Measurements from ENCODE around the gene DHRS11. TPM values are rescaled to one million over a fixed set of nuclear protein-coding genes. Genes with fewer than 3 reads are reported as not detected.

Gene DHRS11
- total RNA-seq, 1 experiment from 2014 or later, result 53.3 TPM

DNA sequence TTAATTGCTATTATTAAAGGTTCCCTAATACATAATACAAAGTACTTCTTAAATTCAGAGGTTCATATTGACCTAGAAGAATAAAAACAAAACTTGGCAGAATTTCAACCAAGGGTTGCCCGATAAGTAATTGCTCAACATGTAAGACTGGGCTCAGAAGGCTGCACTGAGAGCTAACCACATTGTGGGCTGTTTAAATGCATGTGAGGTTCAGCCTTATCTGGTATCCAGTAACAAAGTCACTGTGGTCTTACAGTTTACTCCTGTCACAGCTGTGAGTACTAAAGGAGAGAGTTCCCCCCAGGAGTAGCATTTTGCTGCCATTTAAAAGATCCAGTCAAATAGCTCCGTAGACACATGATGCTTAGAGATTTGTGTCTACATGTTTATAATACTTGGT, 1.6 kb upstream of the DHRS11 start:
- CTCF ChIA-PET, result interaction anchor here (1.3 to 5.8 kb wide), 2 partner anchors 12 to 44 kb away, joined by 3 to 69 read pairs; partner anchors contain the start of gene MRM1
- BruUV-seq (replicated peaks), result no TSS peak
- H3K27me3 Mint-ChIP-seq (ENCODE audit: unreplicated experiment), result no peaks in the 10 kb centered on the region
- DNase-seq, result no peak
- H3K9me3 Mint-ChIP-seq (ENCODE audit: low read depth, unreplicated experiment), result no peaks in the 10 kb centered on the region
- H3K27ac Mint-ChIP-seq (ENCODE audit: unreplicated experiment), result no peak overlapping the region
- H3K36me3 Mint-ChIP-seq (ENCODE audit: insufficient read depth, unreplicated experiment), result peaks cover 73% of the 10 kb centered on the region
- TF ChIP-seq, protein P1, sequence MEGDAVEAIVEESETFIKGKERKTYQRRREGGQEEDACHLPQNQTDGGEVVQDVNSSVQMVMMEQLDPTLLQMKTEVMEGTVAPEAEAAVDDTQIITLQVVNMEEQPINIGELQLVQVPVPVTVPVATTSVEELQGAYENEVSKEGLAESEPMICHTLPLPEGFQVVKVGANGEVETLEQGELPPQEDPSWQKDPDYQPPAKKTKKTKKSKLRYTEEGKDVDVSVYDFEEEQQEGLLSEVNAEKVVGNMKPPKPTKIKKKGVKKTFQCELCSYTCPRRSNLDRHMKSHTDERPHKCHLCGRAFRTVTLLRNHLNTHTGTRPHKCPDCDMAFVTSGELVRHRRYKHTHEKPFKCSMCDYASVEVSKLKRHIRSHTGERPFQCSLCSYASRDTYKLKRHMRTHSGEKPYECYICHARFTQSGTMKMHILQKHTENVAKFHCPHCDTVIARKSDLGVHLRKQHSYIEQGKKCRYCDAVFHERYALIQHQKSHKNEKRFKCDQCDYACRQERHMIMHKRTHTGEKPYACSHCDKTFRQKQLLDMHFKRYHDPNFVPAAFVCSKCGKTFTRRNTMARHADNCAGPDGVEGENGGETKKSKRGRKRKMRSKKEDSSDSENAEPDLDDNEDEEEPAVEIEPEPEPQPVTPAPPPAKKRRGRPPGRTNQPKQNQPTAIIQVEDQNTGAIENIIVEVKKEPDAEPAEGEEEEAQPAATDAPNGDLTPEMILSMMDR (IDR thresholded peaks at IDR 0.05; ENCODE audit: unreplicated experiment), result no peak
- H3K4me3 Mint-ChIP-seq (ENCODE audit: low read depth, unreplicated experiment), result no peak overlapping the region
- intact Hi-C loops (cut with micrococcal nuclease; ENCODE audit: unreplicated experiment), result loop anchor here (2.0 kb wide), 1 partner anchor 37 kb away; no protein-coding TSS in a partner anchor
- H3K4me1 Mint-ChIP-seq (ENCODE audit: low read depth, unreplicated experiment), result peaks cover 40% of the 10 kb centered on the region

- no peaks in the 10 kb centered on the region for H3K27me3 Mint-ChIP-seq (ENCODE audit: unreplicated experiment)
- TF ChIP-seq, protein P1 (IDR thresholded peaks at IDR 0.05; ENCODE audit: unreplicated experiment), result peak; percentile 6
- H3K4me1 Mint-ChIP-seq (ENCODE audit: low read depth, unreplicated experiment), result peaks cover 40% of the 10 kb centered on the region
- DNase-seq, result peak; percentile 80
- H3K9me3 Mint-ChIP-seq (ENCODE audit: low read depth, unreplicated experiment), result no peaks in the 10 kb centered on the region
- CTCF ChIA-PET, result interaction anchor here (0.6 to 5.8 kb wide), 5 partner anchors 10 to 73 kb away, joined by 3 to 69 read pairs (median 4); partner anchors contain the start of genes MRM1, MYO19 and PIGW
- BruUV-seq (replicated peaks), result no TSS peak
- intact Hi-C loops (cut with micrococcal nuclease; ENCODE audit: unreplicated experiment), result no loop called here
- peaks cover 58% of the 10 kb centered on the region for H3K36me3 Mint-ChIP-seq (ENCODE audit: insufficient read depth, unreplicated experiment)
- H3K27ac Mint-ChIP-seq (ENCODE audit: unreplicated experiment), result peak overlapping the region; percentile 2
- peak overlapping the region; percentile 89 for H3K4me3 Mint-ChIP-seq (ENCODE audit: low read depth, unreplicated experiment)
These were observed 637 bp downstream of the DHRS11 start for GRCh38 chr17:36592316-36592715.

DNA sequence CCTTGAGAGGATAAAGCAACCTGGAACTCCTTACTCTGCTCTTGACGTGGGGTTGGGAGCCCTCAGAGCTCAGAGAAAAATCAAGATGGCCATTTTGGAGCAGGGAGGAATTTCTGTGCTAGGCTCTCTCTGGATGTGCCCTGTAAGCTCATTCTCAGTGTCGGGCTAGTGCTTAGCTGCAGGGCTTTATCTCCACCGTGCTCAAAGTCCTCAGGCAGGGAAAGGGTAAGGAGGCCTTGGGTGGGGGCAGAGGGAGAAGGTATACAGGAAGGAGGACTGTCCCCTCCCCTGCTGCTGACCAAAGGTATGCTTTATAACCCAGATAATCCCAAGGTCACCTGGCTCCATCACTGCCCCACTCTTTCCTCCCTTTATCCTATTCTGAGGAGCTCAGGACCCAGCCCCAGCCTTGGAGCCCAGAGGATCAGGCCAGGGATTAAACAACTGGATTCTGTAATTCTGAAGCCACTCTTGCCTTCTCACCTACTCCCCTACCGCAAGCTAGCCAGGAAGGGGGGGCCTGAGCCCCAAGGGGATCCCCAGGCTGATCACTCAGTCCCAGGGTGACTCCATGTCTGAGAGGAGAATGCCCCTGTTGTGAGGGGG, 1.1 kb downstream of the DHRS11 start:
- no peaks in the 10 kb centered on the region for H3K27me3 Mint-ChIP-seq (ENCODE audit: unreplicated experiment)
- DNase-seq, result no peak
- CTCF ChIA-PET, result interaction anchor here (0.6 to 5.8 kb wide), 6 partner anchors 9 to 73 kb away, joined by 3 to 69 read pairs (median 4); partner anchors contain the start of genes MRM1, MYO19 and PIGW
- H3K27ac Mint-ChIP-seq (ENCODE audit: unreplicated experiment), result peak overlapping the region; percentile 2
- peaks cover 40% of the 10 kb centered on the region for H3K4me1 Mint-ChIP-seq (ENCODE audit: low read depth, unreplicated experiment)
- TF ChIP-seq, protein P1 (IDR thresholded peaks at IDR 0.05; ENCODE audit: unreplicated experiment), result peak; percentile 3
- BruUV-seq (replicated peaks), result TSS peak; percentile 14
- H3K36me3 Mint-ChIP-seq (ENCODE audit: insufficient read depth, unreplicated experiment), result peaks cover 53% of the 10 kb centered on the region
- no peaks in the 10 kb centered on the region for H3K9me3 Mint-ChIP-seq (ENCODE audit: low read depth, unreplicated experiment)
- intact Hi-C loops (cut with micrococcal nuclease; ENCODE audit: unreplicated experiment), result no loop called here
- H3K4me3 Mint-ChIP-seq (ENCODE audit: low read depth, unreplicated experiment), result peak overlapping the region; percentile 89

DNA sequence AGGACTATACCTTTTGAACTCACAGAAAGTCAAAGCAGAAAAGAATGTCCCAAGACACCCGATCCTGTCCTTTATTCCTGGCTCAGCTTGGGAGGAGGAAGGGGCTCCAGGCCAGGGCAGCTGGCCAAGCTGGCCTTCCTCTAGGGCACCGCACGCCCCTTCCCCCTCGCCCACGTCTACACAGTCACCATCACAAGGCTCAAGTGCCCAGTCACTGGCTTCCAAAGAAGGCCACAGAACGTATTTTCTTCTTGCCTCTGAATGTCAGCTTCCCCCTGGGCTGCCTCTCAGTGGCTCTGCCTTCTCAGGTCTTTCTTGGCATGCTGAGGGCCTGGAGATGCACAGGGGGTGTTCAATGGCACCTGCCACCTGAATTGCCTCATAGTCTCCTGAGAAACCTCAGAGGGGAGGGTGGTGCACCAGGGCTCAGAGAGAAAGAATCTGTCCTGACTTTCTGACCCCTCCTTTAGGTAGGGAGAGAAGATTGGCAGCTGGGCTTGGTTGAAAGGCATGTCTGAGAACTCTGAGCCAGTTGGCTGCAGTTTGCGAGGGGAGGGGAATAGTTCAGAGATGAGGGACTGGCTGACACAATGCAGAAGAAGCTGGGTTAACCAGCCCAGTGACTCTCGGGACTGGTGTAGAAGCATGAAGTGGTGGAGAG, 2.1 kb downstream of the DHRS11 start:
- H3K27me3 Mint-ChIP-seq (ENCODE audit: unreplicated experiment), result no peaks in the 10 kb centered on the region
- peak overlapping the region; percentile 2 for H3K27ac Mint-ChIP-seq (ENCODE audit: unreplicated experiment)
- CTCF ChIA-PET, result interaction anchor here (0.6 to 5.8 kb wide), 6 partner anchors 8 to 72 kb away, joined by 3 to 69 read pairs (median 4); partner anchors contain the start of genes GGNBP2, MRM1, MYO19 and PIGW
- TF ChIP-seq, protein P1 (IDR thresholded peaks at IDR 0.05; ENCODE audit: unreplicated experiment), result no peak
- H3K4me3 Mint-ChIP-seq (ENCODE audit: low read depth, unreplicated experiment), result no peak overlapping the region
- H3K4me1 Mint-ChIP-seq (ENCODE audit: low read depth, unreplicated experiment), result peaks cover 40% of the 10 kb centered on the region
- intact Hi-C loops (cut with micrococcal nuclease; ENCODE audit: unreplicated experiment), result no loop called here
- no peaks in the 10 kb centered on the region for H3K9me3 Mint-ChIP-seq (ENCODE audit: low read depth, unreplicated experiment)
- no peak for DNase-seq
- no TSS peak for BruUV-seq (replicated peaks)
- H3K36me3 Mint-ChIP-seq (ENCODE audit: insufficient read depth, unreplicated experiment), result peaks cover 46% of the 10 kb centered on the region
